Measurements from ENCODE around the gene CALY.
"Not testable (repeated sequence)": the region's sequence is repeated elsewhere in the genome, so short reads cannot be mapped to it uniquely, and the experiment has no call there.

The CALY gene, protein sequence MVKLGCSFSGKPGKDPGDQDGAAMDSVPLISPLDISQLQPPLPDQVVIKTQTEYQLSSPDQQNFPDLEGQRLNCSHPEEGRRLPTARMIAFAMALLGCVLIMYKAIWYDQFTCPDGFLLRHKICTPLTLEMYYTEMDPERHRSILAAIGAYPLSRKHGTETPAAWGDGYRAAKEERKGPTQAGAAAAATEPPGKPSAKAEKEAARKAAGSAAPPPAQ

DNA sequence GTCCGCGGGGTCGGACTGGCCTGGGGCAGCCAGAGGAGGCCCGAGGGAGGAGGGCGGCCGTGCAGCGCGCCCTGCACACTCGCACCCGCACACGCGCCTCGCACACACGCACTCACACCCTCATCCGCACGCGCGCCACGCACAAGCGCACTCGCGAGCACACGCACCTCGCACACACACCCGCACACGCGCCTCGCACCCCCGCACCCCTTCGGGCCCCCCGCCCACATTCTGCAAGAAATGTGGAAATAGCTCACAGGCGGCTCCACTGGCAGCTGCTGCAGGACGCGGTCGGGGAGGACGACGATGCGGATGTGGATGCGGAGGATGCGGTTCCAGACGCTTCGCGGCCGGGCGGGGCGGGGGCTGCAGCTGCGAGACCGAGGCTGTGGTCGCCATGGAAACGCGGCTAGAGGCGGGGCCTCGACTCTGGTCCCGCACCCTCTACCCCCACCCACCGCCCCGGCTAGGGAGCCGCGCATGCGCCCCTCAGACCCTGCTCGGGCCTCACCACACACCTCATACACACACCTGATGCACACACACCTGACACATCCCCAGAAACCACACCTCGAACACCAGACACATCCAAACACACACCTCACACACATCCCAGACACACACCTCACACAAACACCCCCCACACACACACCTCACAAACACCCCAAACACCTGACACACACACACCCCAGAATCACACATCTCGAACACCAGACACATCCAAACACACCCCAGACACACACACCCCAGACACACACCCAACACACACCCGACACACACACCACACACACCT, at the start of gene CALY:
TSS of gene CALY (minus strand) at position 320 of the 793 bp plus-strand sequence. CDS start 7,907 bp downstream, outside the sequence.
- DNase-seq, result peak; percentile 27 to 82 (median 63)

DNA sequence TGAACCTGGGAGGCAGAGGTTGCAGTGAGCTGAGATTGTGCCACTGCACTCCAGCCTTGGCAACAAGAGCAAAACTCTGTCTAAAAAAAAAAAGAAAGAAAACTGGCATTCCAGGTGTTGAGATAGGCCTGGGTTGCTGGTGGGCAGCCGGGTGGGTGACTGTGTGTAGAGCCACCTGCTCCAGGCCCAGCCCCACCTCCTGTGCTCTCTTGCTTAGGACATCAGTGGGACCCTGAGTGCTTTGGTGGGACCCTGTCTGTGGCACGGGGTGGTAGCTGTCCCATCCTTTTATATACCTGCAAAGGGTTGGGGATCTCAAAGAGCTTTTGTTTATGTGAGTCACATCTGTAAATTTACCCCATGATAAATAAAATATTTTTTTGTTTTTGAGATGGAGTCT, 48.5 kb upstream of the CALY start:
- DNase-seq, result no peak

- DNase-seq, result no peak
These were observed 47.4 kb upstream of the CALY start for GRCh38 chr10:133384071-133384470.

GRCh38 chr10:133383551-133383950, 46.9 kb upstream of the CALY start:
- no peak for DNase-seq

DNA sequence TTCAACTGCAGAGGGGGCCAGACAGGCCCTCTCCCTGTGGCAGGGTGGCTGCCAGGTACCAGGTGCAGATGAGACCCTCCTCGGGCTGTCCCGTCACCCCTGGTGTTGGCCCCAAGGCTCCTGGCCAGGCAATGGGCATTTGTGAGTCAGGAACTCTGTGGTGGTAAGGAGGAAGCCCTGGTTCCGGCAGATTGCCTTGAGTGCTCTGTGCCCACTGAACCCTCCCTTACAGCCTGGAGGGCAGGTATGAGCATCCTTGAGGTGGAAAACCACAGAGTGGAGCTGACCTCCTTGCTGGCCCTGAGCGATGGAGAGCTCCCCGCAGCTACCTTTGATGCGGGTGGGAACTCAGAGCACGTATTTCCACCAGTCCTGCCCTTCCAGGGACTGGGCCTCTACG, 44.3 kb upstream of the CALY start:
- DNase-seq, result no peak

DNA sequence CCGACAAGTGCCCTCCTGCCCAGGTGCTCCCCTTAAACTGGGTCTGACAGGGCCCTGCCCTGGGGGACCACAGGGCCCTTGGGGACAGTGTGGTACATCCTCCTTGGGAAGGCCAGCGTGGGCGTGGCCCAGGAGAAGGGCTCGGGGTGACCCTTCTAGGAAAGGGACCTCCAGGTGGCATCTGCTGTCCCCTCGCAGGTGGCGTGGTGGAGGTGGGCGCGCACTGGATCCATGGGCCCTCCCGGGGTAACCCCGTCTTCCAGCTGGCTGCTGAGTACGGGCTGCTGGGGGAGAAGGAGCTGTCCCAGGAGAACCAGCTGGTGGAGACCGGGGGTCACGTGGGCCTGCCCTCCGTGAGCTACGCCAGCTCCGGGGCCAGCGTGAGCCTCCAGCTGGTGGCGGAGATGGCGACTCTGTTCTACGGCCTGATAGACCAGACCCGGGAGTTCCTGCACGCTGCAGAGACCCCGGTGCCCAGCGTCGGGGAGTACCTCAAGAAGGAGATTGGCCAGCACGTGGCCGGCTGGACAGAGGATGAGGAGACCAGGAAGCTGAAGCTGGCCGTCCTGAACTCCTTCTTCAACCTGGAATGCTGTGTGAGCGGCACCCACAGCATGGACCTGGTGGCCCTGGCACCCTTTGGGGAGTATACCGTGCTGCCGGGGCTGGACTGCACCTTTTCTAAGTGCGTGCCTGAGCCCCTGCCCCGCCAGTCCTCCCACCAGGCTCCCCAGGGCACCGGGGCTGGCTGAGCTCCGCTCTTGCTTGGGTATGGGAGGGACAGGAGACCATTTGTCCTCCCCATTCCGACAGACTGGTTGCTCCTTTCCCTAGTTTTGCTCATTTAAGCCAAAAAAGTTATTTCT, 43.3 kb upstream of the CALY start:
- DNase-seq, result no peak

DNA sequence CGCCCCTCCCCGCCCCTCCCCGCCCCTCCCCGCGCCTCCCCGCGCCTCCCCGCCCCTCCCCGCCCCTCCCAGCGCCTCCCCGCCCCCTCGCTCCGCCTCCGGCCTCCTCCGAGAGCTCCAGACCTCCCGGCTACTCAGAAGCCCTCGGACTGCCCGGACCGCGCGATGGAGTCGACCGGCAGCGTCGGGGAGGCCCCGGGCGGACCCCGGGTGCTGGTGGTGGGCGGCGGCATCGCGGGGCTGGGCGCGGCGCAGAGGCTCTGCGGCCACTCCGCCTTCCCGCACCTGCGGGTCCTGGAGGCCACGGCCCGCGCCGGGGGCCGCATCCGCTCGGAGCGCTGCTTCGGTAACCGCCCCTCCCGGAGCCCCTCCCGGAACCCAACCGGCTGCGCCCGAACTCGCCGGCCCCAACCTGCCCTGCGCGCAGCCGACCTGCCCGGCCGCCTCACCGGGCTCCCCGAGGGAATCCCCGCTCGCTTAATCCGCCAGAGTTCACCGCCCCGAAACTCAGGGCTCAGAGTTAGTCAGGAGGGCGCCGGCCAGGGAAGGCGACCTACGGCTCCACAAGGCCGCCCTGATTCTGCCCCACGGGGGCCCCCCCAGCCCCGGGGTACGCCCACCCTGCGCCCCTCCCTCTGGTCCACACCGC, 42.6 kb upstream of the CALY start, which contains the start of gene PAOX:
TSS of gene PAOX (plus strand) at position 111 of the 649 bp plus-strand sequence. CDS start at position 166, 55 bp downstream.
- DNase-seq, result peak in 1 of 4 experiments; percentile 20

DNA sequence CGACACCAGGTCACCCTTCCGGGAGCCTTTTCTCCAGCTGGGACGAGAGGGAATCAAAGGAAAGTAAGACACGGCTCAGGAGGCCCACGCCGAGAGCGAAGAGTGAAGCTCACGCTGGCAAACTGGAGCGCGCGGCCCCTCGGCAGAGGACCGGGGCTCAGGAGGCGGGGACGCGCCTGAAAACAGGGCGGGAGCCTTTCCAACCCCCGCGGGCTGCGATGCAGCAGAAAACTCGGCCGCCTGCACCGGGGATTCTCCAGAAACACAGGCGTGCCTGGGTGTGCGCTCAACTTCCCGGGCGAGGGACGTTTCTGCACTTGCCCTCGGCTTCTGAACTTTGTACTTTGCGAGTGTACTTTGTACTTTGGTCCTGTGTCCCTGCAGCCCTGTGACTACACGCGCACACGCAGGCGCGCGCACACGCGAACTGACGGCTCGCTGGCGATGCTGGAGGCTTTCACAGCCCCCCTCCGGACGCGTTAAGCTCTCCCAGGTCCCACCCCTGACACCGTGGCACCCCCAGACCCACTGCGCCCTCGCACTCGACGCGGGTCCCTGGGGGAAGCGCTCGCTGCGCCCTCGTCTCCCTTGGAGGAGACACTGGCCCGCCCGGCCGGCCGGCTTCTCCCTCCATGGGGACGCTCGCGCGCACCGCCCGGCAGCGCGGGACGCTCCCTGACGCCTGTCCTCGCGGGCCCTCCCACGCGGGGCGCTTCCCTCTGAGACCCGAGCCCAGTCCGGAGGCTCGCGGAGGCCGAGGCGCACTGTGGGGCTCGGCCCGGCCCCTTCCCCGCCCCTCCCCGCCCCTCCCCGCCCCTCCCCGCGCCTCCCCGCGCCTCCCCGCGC, 41.8 kb upstream of the CALY start:
- peak in 2 of 4 experiments; percentile 23 to 50 for DNase-seq

DNA sequence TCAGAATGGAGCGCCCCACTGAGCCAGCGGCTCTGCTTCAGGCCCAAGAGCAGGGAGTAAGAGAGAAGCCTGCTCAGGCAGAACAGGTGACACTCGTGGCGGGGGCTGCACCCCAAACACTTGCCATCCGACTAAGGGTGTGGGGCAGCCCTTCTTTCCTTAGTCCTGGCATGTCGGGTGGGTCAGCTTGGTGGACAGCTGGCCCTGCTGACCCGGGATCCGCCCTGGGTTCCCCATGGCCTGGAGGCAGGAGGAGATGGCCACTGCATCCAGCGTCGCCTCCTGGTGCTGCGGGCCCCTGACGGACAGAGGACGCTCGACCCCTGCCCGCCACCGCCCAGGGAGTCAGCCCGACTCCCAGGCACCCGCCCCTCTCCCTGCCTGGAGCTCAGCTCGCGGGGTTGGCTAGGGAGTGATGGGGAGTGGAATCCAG, 41.1 kb upstream of the CALY start:
- no peak for DNase-seq

- DNase-seq, result no peak
These were observed 40.5 kb upstream of the CALY start for GRCh38 chr10:133377025-133377817.

DNA sequence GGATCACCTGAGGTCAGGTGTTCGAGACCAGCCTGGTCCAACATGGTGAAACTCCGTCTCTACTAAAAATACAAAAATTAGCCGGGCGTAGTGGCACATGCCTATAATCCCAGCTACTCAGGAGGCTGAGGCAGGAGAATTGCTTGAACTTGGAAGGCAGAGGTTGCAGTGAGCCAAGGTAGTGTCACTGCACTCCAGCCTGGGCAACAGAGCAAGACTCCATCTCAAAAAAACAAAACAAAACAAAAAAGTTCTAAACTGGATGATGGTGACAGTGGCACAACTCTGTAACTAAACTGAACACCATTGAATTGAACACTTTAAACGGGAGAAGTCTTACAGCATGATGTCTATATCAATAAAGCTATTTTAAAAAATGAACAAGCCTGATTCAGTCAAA, 39.5 kb upstream of the CALY start:
- DNase-seq, result not testable (repeated sequence)

GRCh38 chr10:133375357-133376115, 38.8 kb upstream of the CALY start:
- DNase-seq, result no peak

GRCh38 chr10:133373174-133374090, 36.7 kb upstream of the CALY start, which contains the start of gene ECHS1:
Gene ECHS1 (minus strand): TSS chr10:133373354. CDS start chr10:133373333, 21 bp downstream.
- peak; percentile 83 to 91 (median 88) for DNase-seq

GRCh38 chr10:133372507-133372906, 35.8 kb upstream of the CALY start:
- no peak for DNase-seq

GRCh38 chr10:133370030-133370786, 33.5 kb upstream of the CALY start:
- DNase-seq, result no peak

DNA sequence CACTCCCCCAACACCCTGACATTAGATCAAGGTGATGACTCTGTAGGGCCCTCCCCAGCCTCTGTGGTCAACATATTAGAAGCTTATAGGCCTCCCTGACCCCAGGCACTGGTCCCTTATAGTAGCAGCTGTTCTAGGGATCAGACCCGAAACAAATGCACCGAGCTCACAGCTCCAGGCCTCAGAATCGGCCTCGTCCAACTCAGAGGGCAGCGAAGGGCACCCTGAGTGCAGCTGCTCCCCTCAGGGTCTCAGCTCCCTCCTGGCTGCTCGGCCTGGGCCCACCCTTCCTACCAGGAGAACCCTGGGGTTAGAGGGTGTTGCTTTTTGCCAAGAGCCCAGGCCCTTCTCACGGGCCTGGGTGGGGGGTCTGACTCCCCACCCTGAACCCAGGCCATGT, 31.5 kb upstream of the CALY start:
- DNase-seq, result no peak

- not testable (repeated sequence) for DNase-seq
These were observed 30.8 kb upstream of the CALY start for GRCh38 chr10:133367461-133367860.

- no peak for DNase-seq
These were observed 30.1 kb upstream of the CALY start for GRCh38 chr10:133366751-133367150.
